Measurements from ENCODE around the gene RIBC1. TPM values are rescaled to one million over a fixed set of nuclear protein-coding genes. Genes with fewer than 3 reads are reported as not detected.

The RIBC1 gene
- total RNA-seq, 1 donor from 2014 or later, result 0.75 TPM

- intact Hi-C loops (cut with micrococcal nuclease), result no loop called here
- no peaks in the 10 kb centered on the region for H3K36me3 Mint-ChIP-seq (ENCODE audit: low read depth)
- H3K27me3 Mint-ChIP-seq (ENCODE audit: insufficient read depth), result peaks cover 10% of the 10 kb centered on the region
- H3K4me1 Mint-ChIP-seq (ENCODE audit: low read depth), result no peaks in the 10 kb centered on the region
- H3K27ac Mint-ChIP-seq, result no peak overlapping the region
- no peak for DNase-seq (ENCODE audit: low spot score)
- H3K9me3 Mint-ChIP-seq, result no peaks in the 10 kb centered on the region
- no peak overlapping the region for H3K4me3 Mint-ChIP-seq
Observed at GRCh38 chrX:53476371-53476770, 53.7 kb downstream of the RIBC1 start.

GRCh38 chrX:53479301-53479700, 56.6 kb downstream of the RIBC1 start:
- no peak for DNase-seq (ENCODE audit: low spot score)
- Mint-ChIP-seq H3K4me1 (ENCODE audit: low read depth) (no peaks in the 10 kb centered on the region), H3K4me3 (no peak overlapping the region), H3K36me3 (ENCODE audit: low read depth) (no peaks in the 10 kb centered on the region), H3K9me3 (no peaks in the 10 kb centered on the region), H3K27ac (no peak overlapping the region), H3K27me3 (ENCODE audit: insufficient read depth) (peaks cover 9% of the 10 kb centered on the region)
- intact Hi-C loops (cut with micrococcal nuclease), result no loop called here

Other genes starting within 250 kb of the RIBC1 start
- 115 and 120 TPM in 2 replicates for gene KDM5C, start 197.7 kb upstream of the RIBC1 start, total RNA-seq
- 0.26 and 0.27 TPM in 2 replicates for gene IQSEC2, start 141.3 kb upstream of the RIBC1 start, total RNA-seq
- gene SMC1A, start 219 bp upstream of the RIBC1 start, total RNA-seq, result 122 and 138 TPM in 2 replicates
- gene HSD17B10, start 11.5 kb downstream of the RIBC1 start, total RNA-seq, result 158 and 161 TPM in 2 replicates